GM19397 (cell line): ENCODE data around the gene GALT.
A peak's percentile ranks its signal among the peaks of the same experiment; 100 is the strongest.

ENCODE experiments used
- ATAC-seq: cut with Tn5 transposase; IDR thresholded peaks from one replicate; pipeline ENCODE4 v1.9.1; 2021; ENCODE audit warnings: mild to moderate bottlenecking, moderate library complexity; ENCODE audit not compliant: unreplicated experiment

GALT gene

GRCh38 chr9:34651876-34652601 is 5.6 kb downstream of the GALT start, which contains the start of gene IL11RA:
Gene IL11RA, plus strand, starts transcription at chr9:34652185. Its CDS starts 3,033 bp downstream, at chr9:34655218.
- ATAC-seq = no peak

- no peak for ATAC-seq
These were observed 6.1 kb downstream of the GALT start for GRCh38 chr9:34652602-34653000.

GRCh38 chr9:34653151-34654072 is 6.9 kb downstream of the GALT start:
- no peak for ATAC-seq

- no peak for ATAC-seq
These were observed 8.0 kb downstream of the GALT start for GRCh38 chr9:34654323-34655051.

- no peak for ATAC-seq
These were observed 8.9 kb downstream of the GALT start for GRCh38 chr9:34655394-34655793.

GRCh38 chr9:34656992-34657391 is 10.5 kb downstream of the GALT start:
- ATAC-seq = no peak

- no peak for ATAC-seq
These were observed 12.0 kb downstream of the GALT start for GRCh38 chr9:34658461-34658860.

- no peak for ATAC-seq
These were observed 13.2 kb downstream of the GALT start for GRCh38 chr9:34659592-34660253.

GRCh38 chr9:34662526-34663302 is 16.2 kb downstream of the GALT start, which contains the start of gene CCL27:
Gene CCL27, minus strand, starts transcription at chr9:34662657. Its CDS starts 24 bp downstream, at chr9:34662633.
- ATAC-seq = no peak

- no peak for ATAC-seq
These were observed 16.8 kb downstream of the GALT start for GRCh38 chr9:34663303-34663605.

GRCh38 chr9:34664281-34665066 is 18.0 kb downstream of the GALT start:
- ATAC-seq = no peak

- peak; percentile 27 for ATAC-seq
These were observed 18.5 kb downstream of the GALT start for GRCh38 chr9:34665067-34665380.

- peak; percentile 63 for ATAC-seq
These were observed 19.1 kb downstream of the GALT start for GRCh38 chr9:34665381-34666250.

GRCh38 chr9:34669809-34670562 is 23.5 kb downstream of the GALT start:
- no peak for ATAC-seq

GRCh38 chr9:34671307-34671706 is 24.8 kb downstream of the GALT start:
- no peak for ATAC-seq

- no peak for ATAC-seq
These were observed 28.0 kb downstream of the GALT start for GRCh38 chr9:34674440-34674839.

GRCh38 chr9:34675048-34675714 is 28.7 kb downstream of the GALT start:
- ATAC-seq = no peak
